Activated T-helper 9 cell treated with anti-CD3 and anti-CD28 coated beads, Interleukin-2, amount 50 U/mL, for 16 hours (primary cell): ENCODE measurements around the gene TBPL1.
"Not testable (repeated sequence)": the region's sequence is repeated elsewhere in the genome, so short reads cannot be mapped to it uniquely, and the experiment has no call there.

Experiments
- DNase-seq: peaks from one replicate; pipeline ENCODE4 v3.0.0-alpha.2; 2020; ENCODE audit warnings: low read depth

The TBPL1 gene

GRCh38 chr6:133953634-133954415 lies 801 bp downstream of the TBPL1 start:
- no peak for DNase-seq

GRCh38 chr6:133954657-133955576 lies 1.9 kb downstream of the TBPL1 start:
- no peak for DNase-seq

GRCh38 chr6:133955582-133956415 lies 2.8 kb downstream of the TBPL1 start:
- no peak for DNase-seq

GRCh38 chr6:133956416-133957049 lies 3.5 kb downstream of the TBPL1 start:
- no peak for DNase-seq

GRCh38 chr6:133957227-133957626 lies 4.2 kb downstream of the TBPL1 start:
- no peak for DNase-seq

- no peak for DNase-seq
These were observed 4.8 kb downstream of the TBPL1 start for GRCh38 chr6:133957780-133958242.

- no peak for DNase-seq
These were observed 5.8 kb downstream of the TBPL1 start for GRCh38 chr6:133958791-133959190.

GRCh38 chr6:133959667-133960368 lies 6.8 kb downstream of the TBPL1 start:
- no peak for DNase-seq

DNA sequence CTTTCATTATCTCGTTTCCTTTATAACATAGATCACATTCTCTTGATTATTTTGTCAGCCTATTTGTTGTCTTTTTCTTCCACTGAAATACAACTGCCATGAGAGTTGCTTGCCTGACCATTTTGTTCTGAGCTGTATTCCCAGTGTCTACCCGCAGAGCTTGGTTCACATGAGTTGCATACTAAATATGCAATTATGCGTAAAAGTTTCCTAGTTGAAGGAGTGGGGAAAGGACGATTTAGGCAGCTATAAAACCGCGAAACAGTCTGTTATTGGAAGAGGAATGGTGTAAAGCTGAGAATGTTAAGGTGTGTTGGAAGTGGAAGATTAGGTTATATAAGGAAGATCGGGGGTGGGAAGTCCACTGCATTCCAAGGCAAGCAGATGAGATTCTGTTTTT lies 8.8 kb downstream of the TBPL1 start:
- DNase-seq: no peak

DNA sequence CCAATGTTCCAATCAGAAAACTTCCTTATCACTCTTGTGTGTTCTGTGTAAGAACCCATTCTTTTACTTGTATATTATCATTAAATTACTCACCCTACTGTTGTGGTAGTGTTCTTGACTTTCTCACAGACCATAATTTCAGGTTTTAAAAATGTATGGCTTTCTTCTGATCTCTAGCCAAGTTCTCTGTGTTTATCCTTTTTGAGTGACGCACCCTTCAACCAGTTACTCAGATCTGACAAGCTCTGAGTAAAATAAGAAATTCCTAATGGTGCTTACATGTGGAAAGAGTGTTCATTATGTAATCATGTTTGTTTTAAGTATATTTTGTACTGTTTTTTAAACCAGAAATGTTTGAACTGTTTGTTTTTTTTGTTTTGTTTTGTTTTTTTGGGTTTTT lies 11.0 kb downstream of the TBPL1 start:
- no peak for DNase-seq

DNA sequence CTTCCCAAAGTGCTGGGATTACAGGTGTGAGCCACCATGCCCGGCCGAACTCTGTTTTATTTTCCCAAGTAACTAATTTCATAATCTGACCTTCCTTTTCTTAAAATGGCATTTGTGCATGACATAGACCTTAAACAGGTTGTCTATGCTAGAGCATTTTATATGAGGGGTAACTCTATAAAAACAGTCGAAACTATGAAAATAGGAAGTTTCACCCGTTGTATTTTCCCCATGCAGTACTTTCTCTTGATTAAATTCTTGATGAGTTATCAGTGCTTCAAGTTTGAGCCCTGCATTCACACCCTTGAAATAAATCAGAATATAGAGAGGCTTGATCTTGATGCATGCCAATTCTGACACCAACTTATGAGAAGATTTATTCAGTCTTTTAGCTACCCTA lies 11.7 kb downstream of the TBPL1 start:
- DNase-seq: no peak

GRCh38 chr6:133965817-133966360 lies 12.9 kb downstream of the TBPL1 start:
- DNase-seq: no peak

- no peak for DNase-seq
These were observed 13.8 kb downstream of the TBPL1 start for GRCh38 chr6:133966654-133967329.

DNA sequence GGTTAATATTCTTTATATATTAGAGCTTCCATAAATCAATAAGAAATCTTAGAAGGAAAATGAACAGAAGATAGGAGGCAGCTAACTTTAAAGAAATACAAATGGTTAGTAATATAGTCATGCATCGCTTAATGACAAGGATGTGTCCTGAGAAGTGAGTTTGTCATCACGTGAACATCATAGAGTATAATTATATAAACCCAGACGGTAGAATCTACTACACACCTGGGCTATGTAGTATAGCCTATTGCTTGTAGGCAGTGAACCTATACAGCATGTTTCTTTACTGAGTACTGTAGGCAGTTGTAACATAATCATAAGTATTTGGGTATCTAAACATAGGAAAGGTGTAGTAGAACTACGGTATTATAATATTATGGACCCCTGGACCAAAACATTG lies 14.3 kb downstream of the TBPL1 start:
- no peak for DNase-seq

DNA sequence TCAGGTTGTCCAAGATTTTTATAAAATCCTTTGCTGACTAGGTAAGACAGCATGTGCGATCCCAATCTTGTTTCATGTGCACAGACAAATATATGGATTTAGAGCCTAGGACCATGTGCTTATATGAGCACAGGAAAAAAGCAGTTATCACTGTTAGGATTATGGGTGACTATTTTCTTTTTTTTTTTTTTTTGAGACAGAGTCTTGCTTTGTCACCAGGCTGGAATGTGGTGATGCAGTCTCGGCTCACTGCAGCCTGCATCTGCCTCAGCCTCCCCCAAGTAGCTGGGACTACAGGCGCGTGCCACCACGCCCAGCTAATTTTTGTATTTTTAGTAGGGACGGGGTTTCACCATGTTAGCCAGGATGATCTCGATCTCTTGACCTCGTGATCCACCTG lies 14.8 kb downstream of the TBPL1 start:
- not testable (repeated sequence) for DNase-seq

GRCh38 chr6:133969285-133969920 lies 16.4 kb downstream of the TBPL1 start:
- DNase-seq: no peak

- no peak for DNase-seq
These were observed 16.9 kb downstream of the TBPL1 start for GRCh38 chr6:133969921-133970295.

GRCh38 chr6:133971861-133972260 lies 18.8 kb downstream of the TBPL1 start:
- no peak for DNase-seq

DNA sequence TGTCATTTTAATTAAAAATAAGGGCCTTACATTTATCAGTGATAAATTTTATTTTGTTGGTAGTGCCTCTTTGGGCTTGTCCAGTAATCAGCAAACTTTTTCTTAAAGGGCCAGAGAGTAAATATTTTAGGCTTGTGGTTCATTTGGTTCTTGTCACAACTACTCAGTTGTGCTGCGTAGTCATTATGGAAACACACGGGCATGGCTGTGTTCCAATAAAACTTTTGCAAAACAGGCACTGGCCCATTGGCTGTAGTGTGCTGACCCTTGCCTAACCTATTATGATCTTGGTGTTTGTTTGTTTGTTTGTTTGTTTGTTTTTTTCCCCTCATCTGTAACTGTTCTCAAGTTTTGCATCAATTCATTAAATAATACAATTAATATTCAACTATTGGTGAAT lies 19.4 kb downstream of the TBPL1 start:
- no peak for DNase-seq
